ENCODE results near the gene PIP5K1C.

Gene PIP5K1C

GRCh38 chr19:3700242-3701032 lies at the start of gene PIP5K1C:
Gene PIP5K1C (minus strand): TSS chr19:3700468. CDS start chr19:3700390, 78 bp downstream.
- DNase-seq: no peak

GRCh38 chr19:3748965-3749364 lies 48.7 kb upstream of the PIP5K1C start:
- DNase-seq: no peak

GRCh38 chr19:3746371-3747056 lies 46.2 kb upstream of the PIP5K1C start:
- no peak for DNase-seq

GRCh38 chr19:3745363-3746045 lies 45.2 kb upstream of the PIP5K1C start:
- DNase-seq: no peak

- DNase-seq: no peak
These were observed 43.2 kb upstream of the PIP5K1C start for GRCh38 chr19:3743486-3743885.

GRCh38 chr19:3740431-3740830 lies 40.2 kb upstream of the PIP5K1C start:
- DNase-seq: no peak

- no peak for DNase-seq
These were observed 38.4 kb upstream of the PIP5K1C start for GRCh38 chr19:3738477-3739220.

- DNase-seq: no peak
These were observed 37.4 kb upstream of the PIP5K1C start for GRCh38 chr19:3737487-3738205.

GRCh38 chr19:3736106-3736724 lies 35.9 kb upstream of the PIP5K1C start:
- no peak for DNase-seq

- DNase-seq: no peak
These were observed 34.0 kb upstream of the PIP5K1C start for GRCh38 chr19:3734310-3734600.

GRCh38 chr19:3733549-3734309 lies 33.5 kb upstream of the PIP5K1C start:
- DNase-seq: no peak

- DNase-seq: no peak
These were observed 31.8 kb upstream of the PIP5K1C start for GRCh38 chr19:3732108-3732507.

GRCh38 chr19:3730457-3730958 lies 30.2 kb upstream of the PIP5K1C start:
- no peak for DNase-seq

- no peak for DNase-seq
These were observed 25.5 kb upstream of the PIP5K1C start for GRCh38 chr19:3725640-3726310.

GRCh38 chr19:3725121-3725520 lies 24.9 kb upstream of the PIP5K1C start:
- no peak for DNase-seq

- DNase-seq: no peak
These were observed 23.6 kb upstream of the PIP5K1C start for GRCh38 chr19:3723883-3724282.

GRCh38 chr19:3723110-3723488 lies 22.8 kb upstream of the PIP5K1C start:
- DNase-seq: no peak

GRCh38 chr19:3722443-3723109 lies 22.3 kb upstream of the PIP5K1C start:
- no peak for DNase-seq

GRCh38 chr19:3721887-3722442 lies 21.7 kb upstream of the PIP5K1C start:
- DNase-seq: no peak
